Activated CD4-positive, alpha-beta T cell treated with anti-CD3 and anti-CD28 coated beads, Interleukin-2, amount 50 U/mL, for 48 hours (primary cell): ENCODE data around the gene SSTR4.
A peak's percentile ranks its signal among the peaks of the same experiment; 100 is the strongest.

ENCODE experiments used
- DNase-seq, 2 experiments: peaks; one replicate each; pipeline ENCODE4 v3.0.0-alpha.2; 2020

SSTR4 gene

GRCh38 chr20:23069108-23069507 lies 34.0 kb downstream of the SSTR4 start:
- DNase-seq: no peak

- DNase-seq: no peak
Observed at GRCh38 chr20:23071398-23071797, 36.3 kb downstream of the SSTR4 start.

GRCh38 chr20:23071996-23072395 lies 36.9 kb downstream of the SSTR4 start:
- no peak for DNase-seq

GRCh38 chr20:23072892-23073586 lies 37.9 kb downstream of the SSTR4 start:
- no peak for DNase-seq

GRCh38 chr20:23074052-23074451 lies 38.9 kb downstream of the SSTR4 start:
- no peak for DNase-seq

- DNase-seq: no peak
Observed at GRCh38 chr20:23077277-23077676, 42.2 kb downstream of the SSTR4 start.

GRCh38 chr20:23078351-23079015 lies 43.4 kb downstream of the SSTR4 start:
- no peak for DNase-seq

- no peak for DNase-seq
Observed at GRCh38 chr20:23079016-23079351, 43.9 kb downstream of the SSTR4 start.

- DNase-seq: no peak
Observed at GRCh38 chr20:23079926-23080325, 44.8 kb downstream of the SSTR4 start.

- no peak for DNase-seq
Observed at GRCh38 chr20:23080521-23080920, 45.4 kb downstream of the SSTR4 start.

GRCh38 chr20:23081263-23081819 lies 46.2 kb downstream of the SSTR4 start:
- no peak for DNase-seq

GRCh38 chr20:23082846-23083552 lies 47.9 kb downstream of the SSTR4 start:
- no peak for DNase-seq

- no peak for DNase-seq
Observed at GRCh38 chr20:23083553-23084220, 48.6 kb downstream of the SSTR4 start.

- DNase-seq: no peak
Observed at GRCh38 chr20:23084282-23084844, 49.3 kb downstream of the SSTR4 start.

GRCh38 chr20:23084845-23085365 lies 49.8 kb downstream of the SSTR4 start:
- DNase-seq: no peak

- no peak for DNase-seq
Observed at GRCh38 chr20:23085436-23086055, 50.4 kb downstream of the SSTR4 start.

- peak in 1 of 2 experiments; percentile 20 for DNase-seq
Observed at GRCh38 chr20:23086056-23086566, 51.0 kb downstream of the SSTR4 start, which contains the start of gene CD93. Gene CD93 (minus strand): TSS chr20:23086324. CDS start chr20:23086192, 132 bp downstream.

- no peak for DNase-seq
Observed at GRCh38 chr20:23086931-23087411, 51.9 kb downstream of the SSTR4 start.

GRCh38 chr20:23087587-23088251 lies 52.6 kb downstream of the SSTR4 start:
- DNase-seq: no peak
